Liver (tissue), 3 donors: Measurements from ENCODE around the gene CD47.

Experiments
- CTCF ChIP-seq: fragments of 150-350 bp; IDR thresholded peaks from 2 replicates; pipeline ENCODE4 v1.5.1; 2017; ENCODE audit warnings: improper control_type of control experiment, low read depth, low read length; ENCODE audit not compliant: missing input control
- EGR1 ChIP-seq, 2 donors: IDR thresholded peaks; 2 replicates each; pipeline ENCODE4 v1.6.1; 2016 to 2018; ENCODE audit warnings: antibody characterized with exemption in 2 of 2, low read depth in 2 of 2
- GABPA ChIP-seq, 2 donors: IDR thresholded peaks in 1 of 2; conservative IDR thresholded peaks in 1 of 2; 2 replicates each; pipeline ENCODE4 v1.6.1; 2016; ENCODE audit warnings: antibody characterized with exemption in 2 of 2, mild to moderate bottlenecking in 1 of 2, moderate library complexity in 1 of 2
- RAD21 ChIP-seq, 2 donors: IDR thresholded peaks; 2 replicates each; pipeline ENCODE4 v1.6.1; 2016; ENCODE audit warnings: antibody characterized with exemption in 2 of 2, mild to moderate bottlenecking in 2 of 2
- REST ChIP-seq: IDR thresholded peaks from 2 replicates; pipeline ENCODE4 v1.6.1; 2016; ENCODE audit warnings: antibody characterized with exemption, mild to moderate bottlenecking
- SP1 ChIP-seq: IDR thresholded peaks from 2 replicates; pipeline ENCODE4 v1.6.1; 2018; ENCODE audit warnings: antibody characterized with exemption, mild to moderate bottlenecking
- ZBTB33 ChIP-seq: IDR thresholded peaks from 2 replicates; pipeline ENCODE4 v1.6.1; 2016; ENCODE audit warnings: antibody characterized with exemption
- donor health status: healthy.
- donor health status: healthy.

- TF ChIP-seq RAD21 (IDR thresholded peaks at IDR 0.05), result no peak
- TF ChIP-seq CTCF, result no peak
- no peak for TF ChIP-seq SP1
- TF ChIP-seq ZBTB33, result no peak
- TF ChIP-seq REST, result no peak
- no peak for TF ChIP-seq EGR1 (IDR thresholded peaks at IDR 0.05; ENCODE audit: low read depth in 2 of 2)
- no peak for TF ChIP-seq GABPA (IDR thresholded peaks at IDR 0.05 in 1 of 2, conservative IDR thresholded peaks at IDR 0.05 in 1 of 2)
Observed at GRCh38 chr3:108079043-108079442, 11.8 kb downstream of the CD47 start.
